GM10847 (cell line): ENCODE measurements around the gene GATA3.

ENCODE experiments used
- POLR2A ChIP-seq: IDR thresholded peaks from 2 replicates; pipeline ENCODE4 v1.6.1; 2011; ENCODE audit not compliant: insufficient read length; ENCODE audit errors: extremely low read depth

Gene GATA3

GRCh38 chr10:8085251-8085650, 30.8 kb downstream of the GATA3 start:
- no peak for TF ChIP-seq POLR2A

- TF ChIP-seq POLR2A = no peak
These were observed 31.8 kb downstream of the GATA3 start for GRCh38 chr10:8086315-8086714.

GRCh38 chr10:8088504-8088903, 34.0 kb downstream of the GATA3 start:
- no peak for TF ChIP-seq POLR2A

- no peak for TF ChIP-seq POLR2A
These were observed 37.9 kb downstream of the GATA3 start for GRCh38 chr10:8092428-8092827.

GRCh38 chr10:8095959-8096358, 41.5 kb downstream of the GATA3 start:
- TF ChIP-seq POLR2A = no peak

- TF ChIP-seq POLR2A = no peak
These were observed 42.4 kb downstream of the GATA3 start for GRCh38 chr10:8096931-8097330.

GRCh38 chr10:8100366-8100765, 45.9 kb downstream of the GATA3 start:
- TF ChIP-seq POLR2A = no peak

GRCh38 chr10:8102708-8103401, 48.4 kb downstream of the GATA3 start:
- no peak for TF ChIP-seq POLR2A

GRCh38 chr10:8103543-8103942, 49.1 kb downstream of the GATA3 start:
- no peak for TF ChIP-seq POLR2A

GRCh38 chr10:8104005-8104404, 49.5 kb downstream of the GATA3 start:
- no peak for TF ChIP-seq POLR2A

- TF ChIP-seq POLR2A = no peak
These were observed 50.2 kb downstream of the GATA3 start for GRCh38 chr10:8104721-8105120.

GRCh38 chr10:8105932-8106331, 51.4 kb downstream of the GATA3 start:
- no peak for TF ChIP-seq POLR2A

GRCh38 chr10:8112230-8112905, 57.9 kb downstream of the GATA3 start:
- no peak for TF ChIP-seq POLR2A

GRCh38 chr10:8112942-8113442, 58.5 kb downstream of the GATA3 start:
- TF ChIP-seq POLR2A = no peak

GRCh38 chr10:8113616-8114015, 59.1 kb downstream of the GATA3 start:
- TF ChIP-seq POLR2A = no peak

- no peak for TF ChIP-seq POLR2A
These were observed 60.5 kb downstream of the GATA3 start for GRCh38 chr10:8114741-8115617.
